SK-N-SH treated with all-trans-retinoic acid at 6 μM for 48 hours (cell line): ENCODE measurements around the gene FKTN.

Experiments used
- BACH2 ChIP-seq: fragments of 250-450 bp; sonication (Bioruptor Pico); IDR thresholded peaks from 2 replicates; pipeline ENCODE4 v1.9.0; 2021; ENCODE audit warnings: mild to moderate bottlenecking, borderline replicate concordance
- CSDC2 ChIP-seq: fragments of 250-450 bp; sonication (Bioruptor Pico); IDR thresholded peaks from 2 replicates; pipeline ENCODE4 v1.5.0; 2020; ENCODE audit warnings: mild to moderate bottlenecking, moderate library complexity
- GLIS3 ChIP-seq: fragments of 250-450 bp; sonication (Bioruptor Pico); IDR thresholded peaks from 2 replicates; pipeline ENCODE4 v1.5.0; 2020; ENCODE audit warnings: mild to moderate bottlenecking, moderate library complexity
- ISL1 ChIP-seq: fragments of 250-450 bp; sonication (Bioruptor Pico); IDR thresholded peaks from 2 replicates; pipeline ENCODE4 v2.1.2; 2022; ENCODE audit warnings: mild to moderate bottlenecking, moderate library complexity
- RARB ChIP-seq: fragments of 250-450 bp; sonication (Bioruptor Pico); IDR thresholded peaks from 2 replicates; pipeline ENCODE4 v1.8.0; 2021; ENCODE audit warnings: mild to moderate bottlenecking, moderate library complexity
- SNAI2 ChIP-seq: fragments of 250-450 bp; sonication (Bioruptor Pico); IDR thresholded peaks from 2 replicates; pipeline ENCODE4 v1.5.0; 2020; ENCODE audit warnings: mild to moderate bottlenecking, moderate library complexity
- ZFP3 ChIP-seq: fragments of 250-450 bp; sonication (Bioruptor Pico); IDR thresholded peaks from 2 replicates; pipeline ENCODE4 v1.5.0; 2020; ENCODE audit warnings: mild to moderate bottlenecking, moderate library complexity
- ZNF565 ChIP-seq: fragments of 450-650 bp; formaldehyde crosslinking; conservative IDR thresholded peaks from 2 replicates; pipeline ENCODE4 v1.5.0; 2020; ENCODE audit warnings: low read depth, mild to moderate bottlenecking, moderate library complexity
- TF ChIP-seq, protein P1 (sequence below): fragments of 250-450 bp; sonication (Bioruptor Pico); IDR thresholded peaks from 2 replicates; pipeline ENCODE4 v1.5.1; 2020; ENCODE audit warnings: low read depth, mild to moderate bottlenecking, moderate library complexity
- TF ChIP-seq, protein P2 (sequence below): fragments of 250-450 bp; sonication (Bioruptor Pico); IDR thresholded peaks from 2 replicates; pipeline ENCODE4 v1.5.1; 2021; ENCODE audit warnings: mild to moderate bottlenecking, moderate library complexity

DNA sequence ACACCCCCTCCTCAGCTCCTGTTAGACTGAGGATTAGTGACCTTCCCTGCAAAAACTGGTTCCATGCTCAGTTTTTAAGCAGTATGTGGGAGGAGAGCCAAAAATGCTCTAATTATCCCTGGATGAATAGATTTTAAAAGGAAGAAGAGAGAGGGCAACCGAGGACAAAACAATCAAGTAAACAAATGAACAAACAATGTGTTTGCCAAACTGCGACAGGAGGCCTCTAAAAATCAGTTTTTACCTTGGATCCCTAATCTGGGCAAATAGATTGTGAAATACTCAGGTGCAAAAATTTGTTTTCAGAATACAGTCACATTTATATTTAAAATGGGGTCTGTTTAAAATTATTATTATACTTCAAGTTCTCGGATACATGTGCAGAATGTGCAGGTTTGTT, 112.8 kb downstream of the FKTN start:
- no peak for TF ChIP-seq GLIS3
- TF ChIP-seq, protein P1, sequence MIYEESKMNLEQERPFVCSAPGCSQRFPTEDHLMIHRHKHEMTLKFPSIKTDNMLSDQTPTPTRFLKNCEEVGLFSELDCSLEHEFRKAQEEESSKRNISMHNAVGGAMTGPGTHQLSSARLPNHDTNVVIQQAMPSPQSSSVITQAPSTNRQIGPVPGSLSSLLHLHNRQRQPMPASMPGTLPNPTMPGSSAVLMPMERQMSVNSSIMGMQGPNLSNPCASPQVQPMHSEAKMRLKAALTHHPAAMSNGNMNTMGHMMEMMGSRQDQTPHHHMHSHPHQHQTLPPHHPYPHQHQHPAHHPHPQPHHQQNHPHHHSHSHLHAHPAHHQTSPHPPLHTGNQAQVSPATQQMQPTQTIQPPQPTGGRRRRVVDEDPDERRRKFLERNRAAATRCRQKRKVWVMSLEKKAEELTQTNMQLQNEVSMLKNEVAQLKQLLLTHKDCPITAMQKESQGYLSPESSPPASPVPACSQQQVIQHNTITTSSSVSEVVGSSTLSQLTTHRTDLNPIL (CRISPR knock-in tag): no peak
- TF ChIP-seq, protein P2, sequence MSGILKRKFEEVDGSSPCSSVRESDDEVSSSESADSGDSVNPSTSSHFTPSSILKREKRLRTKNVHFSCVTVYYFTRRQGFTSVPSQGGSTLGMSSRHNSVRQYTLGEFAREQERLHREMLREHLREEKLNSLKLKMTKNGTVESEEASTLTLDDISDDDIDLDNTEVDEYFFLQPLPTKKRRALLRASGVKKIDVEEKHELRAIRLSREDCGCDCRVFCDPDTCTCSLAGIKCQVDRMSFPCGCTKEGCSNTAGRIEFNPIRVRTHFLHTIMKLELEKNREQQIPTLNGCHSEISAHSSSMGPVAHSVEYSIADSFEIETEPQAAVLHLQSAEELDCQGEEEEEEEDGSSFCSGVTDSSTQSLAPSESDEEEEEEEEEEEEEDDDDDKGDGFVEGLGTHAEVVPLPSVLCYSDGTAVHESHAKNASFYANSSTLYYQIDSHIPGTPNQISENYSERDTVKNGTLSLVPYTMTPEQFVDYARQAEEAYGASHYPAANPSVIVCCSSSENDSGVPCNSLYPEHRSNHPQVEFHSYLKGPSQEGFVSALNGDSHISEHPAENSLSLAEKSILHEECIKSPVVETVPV (CRISPR knock-in tag): no peak
- TF ChIP-seq BACH2: no peak
- no peak for TF ChIP-seq RARB (CRISPR knock-in tag)
- TF ChIP-seq CSDC2 (CRISPR knock-in tag): no peak
- TF ChIP-seq ISL1: no peak
- no peak for TF ChIP-seq ZFP3 (CRISPR knock-in tag)
- no peak for TF ChIP-seq ZNF565 (CRISPR knock-in tag)
- TF ChIP-seq SNAI2: no peak
